ENCODE data around the gene EEPD1. TPM values are rescaled to one million over a fixed set of nuclear protein-coding genes. Genes with fewer than 3 reads are reported as not detected.

The EEPD1 gene
- total RNA-seq, 1 experiment from 2014 or later, result 7.8 TPM

DNA sequence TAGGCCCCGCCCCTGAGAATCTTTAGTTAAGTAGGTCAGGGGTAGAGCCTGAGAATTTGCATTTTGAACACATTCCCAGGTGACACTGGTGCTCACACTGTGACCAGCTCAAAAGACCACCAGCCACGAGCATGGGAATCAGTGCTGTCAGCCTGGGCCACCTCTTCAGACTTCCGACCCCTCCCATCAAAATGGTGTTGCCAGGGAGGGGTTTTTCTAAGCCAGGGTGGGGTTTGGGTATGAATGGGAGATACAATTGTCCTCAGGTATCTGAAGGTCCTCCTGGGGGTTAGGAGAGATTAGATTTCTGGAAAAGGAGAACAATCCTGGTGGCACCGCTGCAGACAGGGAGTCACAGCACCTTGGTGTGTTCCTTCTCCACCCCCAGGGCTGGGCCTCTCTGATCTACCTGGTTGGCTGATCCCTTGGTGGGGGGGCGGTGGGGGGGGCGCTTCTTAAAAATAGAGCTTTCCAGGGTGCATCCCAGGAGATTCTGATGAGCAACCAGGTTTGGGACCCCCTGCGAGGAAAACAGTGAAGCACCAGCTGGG is 125.1 kb downstream of the EEPD1 start:
- H3K4me1 Mint-ChIP-seq, result peaks cover 96% of the 10 kb centered on the region
- ATAC-seq (0 out of 2 replicates have a peak, but pooled peaks have one; percentile 4), DNase-seq (ENCODE audit: low spot score) (no peak)
- no peaks in the 10 kb centered on the region for H3K9me3 Mint-ChIP-seq
- TF ChIP-seq HMGA2 (CRISPR knock-in tag; IDR thresholded peaks at IDR 0.05) (no peak), JUN (CRISPR knock-in tag; IDR thresholded peaks at IDR 0.05) (no peak), KAT7 (CRISPR knock-in tag; IDR thresholded peaks at IDR 0.05; ENCODE audit: borderline replicate concordance) (no peak), ZNF416 (CRISPR knock-in tag; IDR thresholded peaks at IDR 0.05) (no peak), FOXP1 (CRISPR knock-in tag; IDR thresholded peaks at IDR 0.05; ENCODE audit: borderline replicate concordance) (no peak), MYBL2 (CRISPR knock-in tag; IDR thresholded peaks at IDR 0.05) (no peak), SOX15 (CRISPR knock-in tag; IDR thresholded peaks at IDR 0.05) (no peak), ZNF121 (CRISPR knock-in tag; IDR thresholded peaks at IDR 0.05) (no peak), ZNF423 (CRISPR knock-in tag; IDR thresholded peaks at IDR 0.05) (no peak; the same call in none of the 2 replicates)
- TF ChIP-seq, protein P1, sequence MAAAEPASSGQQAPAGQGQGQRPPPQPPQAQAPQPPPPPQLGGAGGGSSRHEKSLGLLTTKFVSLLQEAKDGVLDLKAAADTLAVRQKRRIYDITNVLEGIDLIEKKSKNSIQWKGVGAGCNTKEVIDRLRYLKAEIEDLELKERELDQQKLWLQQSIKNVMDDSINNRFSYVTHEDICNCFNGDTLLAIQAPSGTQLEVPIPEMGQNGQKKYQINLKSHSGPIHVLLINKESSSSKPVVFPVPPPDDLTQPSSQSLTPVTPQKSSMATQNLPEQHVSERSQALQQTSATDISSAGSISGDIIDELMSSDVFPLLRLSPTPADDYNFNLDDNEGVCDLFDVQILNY (CRISPR knock-in tag; IDR thresholded peaks at IDR 0.05), result no peak
- TF ChIP-seq, protein P2, sequence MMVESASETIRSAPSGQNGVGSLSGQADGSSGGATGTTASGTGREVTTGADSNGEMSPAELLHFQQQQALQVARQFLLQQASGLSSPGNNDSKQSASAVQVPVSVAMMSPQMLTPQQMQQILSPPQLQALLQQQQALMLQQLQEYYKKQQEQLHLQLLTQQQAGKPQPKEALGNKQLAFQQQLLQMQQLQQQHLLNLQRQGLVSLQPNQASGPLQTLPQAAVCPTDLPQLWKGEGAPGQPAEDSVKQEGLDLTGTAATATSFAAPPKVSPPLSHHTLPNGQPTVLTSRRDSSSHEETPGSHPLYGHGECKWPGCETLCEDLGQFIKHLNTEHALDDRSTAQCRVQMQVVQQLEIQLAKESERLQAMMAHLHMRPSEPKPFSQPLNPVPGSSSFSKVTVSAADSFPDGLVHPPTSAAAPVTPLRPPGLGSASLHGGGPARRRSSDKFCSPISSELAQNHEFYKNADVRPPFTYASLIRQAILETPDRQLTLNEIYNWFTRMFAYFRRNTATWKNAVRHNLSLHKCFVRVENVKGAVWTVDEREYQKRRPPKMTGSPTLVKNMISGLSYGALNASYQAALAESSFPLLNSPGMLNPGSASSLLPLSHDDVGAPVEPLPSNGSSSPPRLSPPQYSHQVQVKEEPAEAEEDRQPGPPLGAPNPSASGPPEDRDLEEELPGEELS (CRISPR knock-in tag; IDR thresholded peaks at IDR 0.05), result no peak
- TF ChIP-seq, protein P3, sequence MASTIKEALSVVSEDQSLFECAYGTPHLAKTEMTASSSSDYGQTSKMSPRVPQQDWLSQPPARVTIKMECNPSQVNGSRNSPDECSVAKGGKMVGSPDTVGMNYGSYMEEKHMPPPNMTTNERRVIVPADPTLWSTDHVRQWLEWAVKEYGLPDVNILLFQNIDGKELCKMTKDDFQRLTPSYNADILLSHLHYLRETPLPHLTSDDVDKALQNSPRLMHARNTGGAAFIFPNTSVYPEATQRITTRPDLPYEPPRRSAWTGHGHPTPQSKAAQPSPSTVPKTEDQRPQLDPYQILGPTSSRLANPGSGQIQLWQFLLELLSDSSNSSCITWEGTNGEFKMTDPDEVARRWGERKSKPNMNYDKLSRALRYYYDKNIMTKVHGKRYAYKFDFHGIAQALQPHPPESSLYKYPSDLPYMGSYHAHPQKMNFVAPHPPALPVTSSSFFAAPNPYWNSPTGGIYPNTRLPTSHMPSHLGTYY (CRISPR knock-in tag; IDR thresholded peaks at IDR 0.05), result no peak
- TF ChIP-seq, protein P4, sequence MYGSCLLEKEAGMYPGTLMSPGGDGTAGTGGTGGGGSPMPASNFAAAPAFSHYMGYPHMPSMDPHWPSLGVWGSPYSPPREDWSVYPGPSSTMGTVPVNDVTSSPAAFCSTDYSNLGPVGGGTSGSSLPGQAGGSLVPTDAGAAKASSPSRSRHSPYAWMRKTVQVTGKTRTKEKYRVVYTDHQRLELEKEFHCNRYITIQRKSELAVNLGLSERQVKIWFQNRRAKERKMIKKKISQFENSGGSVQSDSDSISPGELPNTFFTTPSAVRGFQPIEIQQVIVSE (CRISPR knock-in tag; IDR thresholded peaks at IDR 0.05; ENCODE audit: borderline replicate concordance), result no peak
- TF ChIP-seq, protein P5, sequence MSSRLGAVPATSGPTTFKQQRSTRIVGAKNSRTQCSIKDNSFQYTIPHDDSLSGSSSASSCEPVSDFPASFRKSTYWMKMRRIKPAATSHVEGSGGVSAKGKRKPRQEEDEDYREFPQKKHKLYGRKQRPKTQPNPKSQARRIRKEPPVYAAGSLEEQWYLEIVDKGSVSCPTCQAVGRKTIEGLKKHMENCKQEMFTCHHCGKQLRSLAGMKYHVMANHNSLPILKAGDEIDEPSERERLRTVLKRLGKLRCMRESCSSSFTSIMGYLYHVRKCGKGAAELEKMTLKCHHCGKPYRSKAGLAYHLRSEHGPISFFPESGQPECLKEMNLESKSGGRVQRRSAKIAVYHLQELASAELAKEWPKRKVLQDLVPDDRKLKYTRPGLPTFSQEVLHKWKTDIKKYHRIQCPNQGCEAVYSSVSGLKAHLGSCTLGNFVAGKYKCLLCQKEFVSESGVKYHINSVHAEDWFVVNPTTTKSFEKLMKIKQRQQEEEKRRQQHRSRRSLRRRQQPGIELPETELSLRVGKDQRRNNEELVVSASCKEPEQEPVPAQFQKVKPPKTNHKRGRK (CRISPR knock-in tag; IDR thresholded peaks at IDR 0.05; ENCODE audit: borderline replicate concordance), result no peak
- TF ChIP-seq, protein P6, sequence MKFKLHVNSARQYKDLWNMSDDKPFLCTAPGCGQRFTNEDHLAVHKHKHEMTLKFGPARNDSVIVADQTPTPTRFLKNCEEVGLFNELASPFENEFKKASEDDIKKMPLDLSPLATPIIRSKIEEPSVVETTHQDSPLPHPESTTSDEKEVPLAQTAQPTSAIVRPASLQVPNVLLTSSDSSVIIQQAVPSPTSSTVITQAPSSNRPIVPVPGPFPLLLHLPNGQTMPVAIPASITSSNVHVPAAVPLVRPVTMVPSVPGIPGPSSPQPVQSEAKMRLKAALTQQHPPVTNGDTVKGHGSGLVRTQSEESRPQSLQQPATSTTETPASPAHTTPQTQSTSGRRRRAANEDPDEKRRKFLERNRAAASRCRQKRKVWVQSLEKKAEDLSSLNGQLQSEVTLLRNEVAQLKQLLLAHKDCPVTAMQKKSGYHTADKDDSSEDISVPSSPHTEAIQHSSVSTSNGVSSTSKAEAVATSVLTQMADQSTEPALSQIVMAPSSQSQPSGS (CRISPR knock-in tag; IDR thresholded peaks at IDR 0.05; ENCODE audit: borderline replicate concordance, low read depth), result no peak
- TF ChIP-seq, protein P7, sequence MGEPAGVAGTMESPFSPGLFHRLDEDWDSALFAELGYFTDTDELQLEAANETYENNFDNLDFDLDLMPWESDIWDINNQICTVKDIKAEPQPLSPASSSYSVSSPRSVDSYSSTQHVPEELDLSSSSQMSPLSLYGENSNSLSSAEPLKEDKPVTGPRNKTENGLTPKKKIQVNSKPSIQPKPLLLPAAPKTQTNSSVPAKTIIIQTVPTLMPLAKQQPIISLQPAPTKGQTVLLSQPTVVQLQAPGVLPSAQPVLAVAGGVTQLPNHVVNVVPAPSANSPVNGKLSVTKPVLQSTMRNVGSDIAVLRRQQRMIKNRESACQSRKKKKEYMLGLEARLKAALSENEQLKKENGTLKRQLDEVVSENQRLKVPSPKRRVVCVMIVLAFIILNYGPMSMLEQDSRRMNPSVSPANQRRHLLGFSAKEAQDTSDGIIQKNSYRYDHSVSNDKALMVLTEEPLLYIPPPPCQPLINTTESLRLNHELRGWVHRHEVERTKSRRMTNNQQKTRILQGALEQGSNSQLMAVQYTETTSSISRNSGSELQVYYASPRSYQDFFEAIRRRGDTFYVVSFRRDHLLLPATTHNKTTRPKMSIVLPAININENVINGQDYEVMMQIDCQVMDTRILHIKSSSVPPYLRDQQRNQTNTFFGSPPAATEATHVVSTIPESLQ (CRISPR knock-in tag; IDR thresholded peaks at IDR 0.05), result no peak
- H3K27me3 Mint-ChIP-seq (ENCODE audit: low read depth), result no peaks in the 10 kb centered on the region; the same call in 1 of the 2 replicates
- 0 out of 2 replicates have a peak overlapping the region, but pooled peaks have one; percentile 97 for H3K27ac Mint-ChIP-seq
- POLR2A ChIA-PET, result no interaction called here
- no peak overlapping the region for H3K4me3 Mint-ChIP-seq
- no peaks in the 10 kb centered on the region for H3K36me3 Mint-ChIP-seq
- CTCF ChIA-PET, result interaction anchor here (1.1 to 1.2 kb wide), 2 partner anchors 115 to 250 kb away, joined by 3 to 6 read pairs; no protein-coding TSS in a partner anchor
